ENCODE data around the gene TTLL12.

Gene TTLL12

DNA sequence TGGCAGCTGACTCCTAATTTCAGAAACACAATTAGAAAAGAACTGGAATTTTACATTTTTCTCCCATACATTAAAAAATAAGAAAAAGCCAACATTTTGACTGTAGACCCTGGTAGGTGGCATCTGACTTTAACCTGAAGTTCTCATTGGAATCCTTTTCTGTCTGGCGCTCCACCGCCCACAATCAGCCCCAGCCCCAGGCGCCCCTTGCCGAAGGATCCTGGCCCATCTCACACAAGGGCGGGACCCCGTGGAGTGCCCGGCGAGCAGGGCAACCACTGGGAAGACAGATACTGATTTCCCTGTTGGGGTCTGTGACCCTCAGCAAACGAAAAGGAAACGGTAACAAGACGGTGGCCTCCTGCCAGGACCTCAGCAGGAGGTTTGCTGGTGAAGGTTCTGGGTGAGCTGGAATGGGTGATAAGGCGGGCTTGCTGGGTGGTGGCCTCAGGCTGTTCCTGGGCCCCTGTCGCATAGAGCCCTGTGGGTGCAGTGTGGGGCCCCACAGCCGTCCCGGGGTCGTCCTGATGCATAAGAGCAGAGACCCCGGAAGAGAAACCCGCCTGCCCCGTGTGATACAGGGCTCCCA is 19.8 kb downstream of the TTLL12 start:
- Histone ChIP-seq H3K4me1 (ENCODE audit: insufficient read depth, low read length) (no peaks in the 10 kb centered on the region), H3K36me3 (ENCODE audit: insufficient read depth, low read length) (peaks cover 4% of the 10 kb centered on the region), H3K9me3 (ENCODE audit: control insufficient read depth, insufficient read depth, low read length) (no peaks in the 10 kb centered on the region), H3K9ac (ENCODE audit: low read depth, low read length) (no peak overlapping the region)

GRCh38 chr22:43166132-43166930 is 20.6 kb downstream of the TTLL12 start:
- Histone ChIP-seq H3K9me3 (ENCODE audit: control insufficient read depth, insufficient read depth, low read length) (no peaks in the 10 kb centered on the region), H3K36me3 (ENCODE audit: insufficient read depth, low read length) (peaks cover 2% of the 10 kb centered on the region; the same call in 1 of the 2 replicates), H3K4me1 (ENCODE audit: insufficient read depth, low read length) (no peaks in the 10 kb centered on the region), H3K9ac (ENCODE audit: low read depth, low read length) (no peak overlapping the region)

DNA sequence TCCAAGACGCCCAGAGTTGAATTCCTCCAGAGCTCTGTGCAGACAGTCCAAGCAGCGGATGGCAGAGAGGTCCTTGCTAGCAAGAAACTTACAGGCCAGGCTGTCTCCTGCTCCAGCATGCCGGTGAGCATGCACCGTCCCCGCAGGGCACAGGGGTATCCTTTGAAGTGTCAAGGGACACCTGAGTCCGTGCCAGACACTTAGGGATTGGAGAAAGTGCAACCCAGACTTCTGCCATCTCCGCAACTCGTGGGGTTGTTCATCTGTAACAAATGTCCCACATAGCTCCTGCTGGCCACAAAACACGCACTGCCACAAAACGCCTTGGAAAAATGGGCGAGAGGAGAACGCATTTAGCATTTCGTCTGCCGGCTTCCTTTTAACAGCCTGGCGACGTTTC is 22.3 kb downstream of the TTLL12 start:
- Histone ChIP-seq H3K9ac (ENCODE audit: low read depth, low read length) (no peak overlapping the region), H3K4me1 (ENCODE audit: insufficient read depth, low read length) (no peaks in the 10 kb centered on the region), H3K9me3 (ENCODE audit: control insufficient read depth, insufficient read depth, low read length) (no peaks in the 10 kb centered on the region), H3K36me3 (ENCODE audit: insufficient read depth, low read length) (no peaks in the 10 kb centered on the region)

- H3K9me3 ChIP-seq (ENCODE audit: control insufficient read depth, insufficient read depth, low read length), result no peaks in the 10 kb centered on the region
- H3K9ac ChIP-seq (ENCODE audit: low read depth, low read length), result no peak overlapping the region
- H3K36me3 ChIP-seq (ENCODE audit: insufficient read depth, low read length), result no peaks in the 10 kb centered on the region
- H3K4me1 ChIP-seq (ENCODE audit: insufficient read depth, low read length), result no peaks in the 10 kb centered on the region
Observed at GRCh38 chr22:43163241-43163795, 23.6 kb downstream of the TTLL12 start.

DNA sequence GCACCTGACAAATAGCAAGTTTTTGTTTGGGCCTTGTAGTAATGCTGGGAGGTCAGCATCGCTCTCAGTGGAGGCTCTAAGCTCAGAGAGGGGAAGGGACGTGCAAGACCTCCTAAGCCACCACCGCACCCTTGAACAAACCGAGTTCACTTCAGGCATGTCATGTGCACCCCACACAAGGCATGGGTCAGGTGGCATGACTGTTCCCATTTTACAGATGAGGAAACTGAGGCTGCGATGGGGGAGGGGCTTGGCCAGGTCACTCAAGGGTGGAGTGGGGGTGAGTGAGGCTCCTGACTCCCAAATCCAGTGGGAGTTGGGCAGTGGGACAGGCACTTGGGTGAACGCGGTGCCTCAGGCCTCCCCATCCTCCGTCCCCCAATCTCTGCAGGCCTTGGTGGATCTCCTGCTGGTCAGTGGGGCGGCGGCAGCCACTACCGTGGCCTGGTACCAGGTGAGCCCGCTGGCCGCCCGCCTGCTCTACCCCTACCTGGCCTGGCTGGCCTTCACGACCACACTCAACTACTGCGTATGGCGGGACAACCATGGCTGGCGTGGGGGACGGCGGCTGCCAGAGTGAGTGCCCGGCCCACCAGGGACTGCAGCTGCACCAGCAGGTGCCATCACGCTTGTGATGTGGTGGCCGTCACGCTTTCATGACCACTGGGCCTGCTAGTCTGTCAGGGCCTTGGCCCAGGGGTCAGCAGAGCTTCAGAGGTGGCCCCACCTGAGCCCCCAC is 24.4 kb downstream of the TTLL12 start:
- Histone ChIP-seq H3K36me3 (ENCODE audit: insufficient read depth, low read length) (no peaks in the 10 kb centered on the region), H3K9me3 (ENCODE audit: control insufficient read depth, insufficient read depth, low read length) (no peaks in the 10 kb centered on the region), H3K4me1 (ENCODE audit: insufficient read depth, low read length) (no peaks in the 10 kb centered on the region), H3K9ac (ENCODE audit: low read depth, low read length) (no peak overlapping the region)

GRCh38 chr22:43160497-43161126 is 26.3 kb downstream of the TTLL12 start:
- Histone ChIP-seq H3K36me3 (ENCODE audit: insufficient read depth, low read length) (no peaks in the 10 kb centered on the region), H3K4me1 (ENCODE audit: insufficient read depth, low read length) (no peaks in the 10 kb centered on the region; the same call in 1 of the 2 replicates), H3K9ac (ENCODE audit: low read depth, low read length) (no peak overlapping the region), H3K9me3 (ENCODE audit: control insufficient read depth, insufficient read depth, low read length) (no peaks in the 10 kb centered on the region)

GRCh38 chr22:43159484-43160178 is 27.3 kb downstream of the TTLL12 start:
- Histone ChIP-seq H3K9ac (ENCODE audit: low read depth, low read length) (no peak overlapping the region), H3K4me1 (ENCODE audit: insufficient read depth, low read length) (no peaks in the 10 kb centered on the region; the same call in 1 of the 2 replicates), H3K9me3 (ENCODE audit: control insufficient read depth, insufficient read depth, low read length) (no peaks in the 10 kb centered on the region), H3K36me3 (ENCODE audit: insufficient read depth, low read length) (no peaks in the 10 kb centered on the region)

DNA sequence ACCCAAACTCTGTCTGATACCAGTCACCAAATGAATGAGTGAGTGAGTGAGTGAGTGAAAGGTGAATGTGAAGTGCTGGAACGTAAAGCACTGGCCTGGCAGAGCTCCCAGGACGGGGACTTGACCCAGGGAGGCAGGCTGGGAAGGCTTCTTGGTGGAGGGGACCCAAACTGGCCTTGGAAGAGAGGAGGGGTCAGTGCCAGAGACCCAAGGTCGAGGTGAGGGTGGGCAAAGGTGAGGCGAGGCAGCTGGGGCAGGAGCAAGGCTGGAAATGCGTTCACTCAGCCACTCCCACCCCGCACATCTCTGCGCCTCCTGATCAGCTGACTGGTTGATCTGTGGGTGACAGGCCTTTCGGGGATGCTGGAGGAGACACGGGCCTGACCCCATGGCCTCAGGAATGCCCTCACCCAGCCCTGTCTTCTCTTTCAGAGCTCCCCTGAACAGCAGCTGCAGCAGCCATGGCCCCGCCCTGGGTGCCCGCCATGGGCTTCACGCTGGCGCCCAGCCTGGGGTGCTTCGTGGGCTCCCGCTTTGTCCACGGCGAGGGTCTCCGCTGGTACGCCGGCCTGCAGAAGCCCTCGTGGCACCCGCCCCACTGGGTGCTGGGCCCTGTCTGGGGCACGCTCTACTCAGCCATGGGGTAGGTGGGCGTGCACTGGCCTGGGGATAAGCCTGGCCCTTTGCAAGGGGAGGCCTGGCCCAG is 28.0 kb downstream of the TTLL12 start:
- H3K4me1 ChIP-seq (ENCODE audit: insufficient read depth, low read length), result no peaks in the 10 kb centered on the region; the same call in 1 of the 2 replicates
- H3K9me3 ChIP-seq (ENCODE audit: control insufficient read depth, insufficient read depth, low read length), result no peaks in the 10 kb centered on the region
- no peaks in the 10 kb centered on the region for H3K36me3 ChIP-seq (ENCODE audit: insufficient read depth, low read length)
- H3K9ac ChIP-seq (ENCODE audit: low read depth, low read length), result no peak overlapping the region

- no peak overlapping the region for H3K9ac ChIP-seq (ENCODE audit: low read depth, low read length)
- H3K36me3 ChIP-seq (ENCODE audit: insufficient read depth, low read length), result no peaks in the 10 kb centered on the region
- no peaks in the 10 kb centered on the region for H3K9me3 ChIP-seq (ENCODE audit: control insufficient read depth, insufficient read depth, low read length)
- H3K4me1 ChIP-seq (ENCODE audit: insufficient read depth, low read length), result no peaks in the 10 kb centered on the region; the same call in 1 of the 2 replicates
Observed at GRCh38 chr22:43157874-43158546, 28.9 kb downstream of the TTLL12 start.

GRCh38 chr22:43156413-43156812 is 30.5 kb downstream of the TTLL12 start:
- Histone ChIP-seq H3K36me3 (ENCODE audit: insufficient read depth, low read length) (no peaks in the 10 kb centered on the region), H3K9me3 (ENCODE audit: control insufficient read depth, insufficient read depth, low read length) (no peaks in the 10 kb centered on the region), H3K4me1 (ENCODE audit: insufficient read depth, low read length) (peaks cover 9% of the 10 kb centered on the region; the same call in 1 of the 2 replicates), H3K9ac (ENCODE audit: low read depth, low read length) (no peak overlapping the region)

- Histone ChIP-seq H3K9me3 (ENCODE audit: control insufficient read depth, insufficient read depth, low read length) (no peaks in the 10 kb centered on the region), H3K4me1 (ENCODE audit: insufficient read depth, low read length) (peaks cover 9% of the 10 kb centered on the region; the same call in 1 of the 2 replicates), H3K9ac (ENCODE audit: low read depth, low read length) (no peak overlapping the region), H3K36me3 (ENCODE audit: insufficient read depth, low read length) (no peaks in the 10 kb centered on the region)
Observed at GRCh38 chr22:43155789-43156188, 31.1 kb downstream of the TTLL12 start.

DNA sequence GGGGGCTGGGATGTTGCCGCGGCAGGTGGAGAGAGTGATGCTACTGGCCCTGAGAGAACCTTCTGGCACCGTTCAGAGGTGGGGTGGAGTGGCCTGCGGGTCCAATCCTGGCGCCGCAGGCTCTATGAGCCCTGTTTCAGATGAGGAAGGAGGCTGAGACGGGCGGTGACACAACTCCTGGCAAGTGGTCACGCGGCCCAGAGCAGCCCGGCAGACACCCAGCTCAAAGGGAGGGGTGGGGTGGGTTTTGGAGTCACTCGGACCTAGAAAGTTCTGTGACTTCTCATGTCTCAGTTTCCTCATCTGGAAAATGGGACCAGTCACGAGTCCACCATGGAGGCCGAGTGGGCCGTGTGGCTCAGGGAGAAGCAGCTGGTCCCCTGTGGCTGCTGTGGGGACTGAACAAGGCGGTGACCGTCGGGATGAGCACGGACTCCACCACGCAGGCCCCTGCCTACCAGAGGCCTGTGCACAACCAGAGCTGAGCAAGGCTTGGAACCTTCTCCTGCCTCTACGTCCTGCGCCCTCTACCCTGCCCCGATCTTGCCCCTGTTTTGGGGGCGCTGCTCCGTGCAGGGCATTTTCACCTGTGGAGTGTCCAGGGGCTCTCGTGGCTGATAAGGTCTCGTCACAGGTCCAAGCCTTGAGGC is 31.9 kb downstream of the TTLL12 start:
- Histone ChIP-seq H3K9me3 (ENCODE audit: control insufficient read depth, insufficient read depth, low read length) (no peaks in the 10 kb centered on the region), H3K4me1 (ENCODE audit: insufficient read depth, low read length) (peaks cover 9% of the 10 kb centered on the region; the same call in 1 of the 2 replicates), H3K36me3 (ENCODE audit: insufficient read depth, low read length) (no peaks in the 10 kb centered on the region), H3K9ac (ENCODE audit: low read depth, low read length) (no peak overlapping the region)

Data from ES-I3 (cell line).